CD8-positive, alpha-beta memory T cell (primary cell): ENCODE data around the gene ZCCHC8. TPM values are rescaled to one million over a fixed set of nuclear protein-coding genes. Genes with fewer than 3 reads are reported as not detected.
"Not testable (repeated sequence)": the region's sequence is repeated elsewhere in the genome, so short reads cannot be mapped to it uniquely, and the experiment has no call there.

ENCODE experiments used
- CTCF ChIA-PET: fragments of 350-600 bp; sonication (Branson Sonifier 250); formaldehyde crosslinking; loops from one replicate; lab custom pipeline; 2021; ENCODE audit warnings: antibody characterized with exemption; lab: Charles Lee
- POLR2A ChIA-PET: fragments of 350-600 bp; sonication (Branson Sonifier 250); formaldehyde crosslinking; loops from one replicate; lab custom pipeline; 2021; ENCODE audit warnings: antibody characterized with exemption; lab: Charles Lee
- DNase-seq, 5 donors: peaks; one replicate each; pipeline versions ENCODE4 v3.0.0 to v3.0.0-alpha.2; 2020 to 2022; ENCODE audit warnings: mixed read lengths in 1 of 5
- H3K27ac ChIP-seq: one replicate; pipeline ENCODE4 v1.7.0; 2013; ENCODE audit warnings: low read depth, mild to moderate bottlenecking, low read length, moderate library complexity
- H3K27me3 ChIP-seq: 2 replicates; pipeline ENCODE4 v1.7.0; 2013; ENCODE audit warnings: low read length, mild to moderate bottlenecking; ENCODE audit not compliant: insufficient read depth, poor library complexity, severe bottlenecking
- H3K36me3 ChIP-seq: 2 replicates; pipeline ENCODE4 v1.7.0; 2013; ENCODE audit warnings: mild to moderate bottlenecking, low read length, moderate library complexity; ENCODE audit not compliant: insufficient read depth
- H3K4me1 ChIP-seq: 2 replicates; pipeline ENCODE4 v1.7.0; 2013; ENCODE audit warnings: mild to moderate bottlenecking, low read length, moderate library complexity; ENCODE audit not compliant: insufficient read depth
- H3K4me3 ChIP-seq: 2 replicates; pipeline ENCODE4 v1.7.0; 2013; ENCODE audit warnings: mild to moderate bottlenecking, low read length
- H3K9me3 ChIP-seq: 2 replicates; pipeline ENCODE4 v1.7.0; 2013; ENCODE audit warnings: mild to moderate bottlenecking, low read length
- H3K27ac Mint-ChIP-seq, 8 donors: one replicate each; pipeline ENCODE4 v1.8.0; 2020 to 2021; ENCODE audit warnings: mixed read lengths in 8 of 8, mild to moderate bottlenecking in 6 of 8, inconsistent platforms in 3 of 8, moderate library complexity in 3 of 8
- H3K27me3 Mint-ChIP-seq, 2 donors: one replicate each; pipeline ENCODE4 v1.8.0; 2020 to 2021; ENCODE audit warnings: mixed read lengths in 2 of 2, mild to moderate bottlenecking in 1 of 2, moderate library complexity in 1 of 2
- H3K36me3 Mint-ChIP-seq, 3 donors: one replicate each; pipeline ENCODE4 v1.8.0; 2020 to 2021; ENCODE audit warnings: mixed read lengths in 3 of 3, inconsistent platforms in 1 of 3, mild to moderate bottlenecking in 1 of 3
- H3K4me1 Mint-ChIP-seq, 3 donors: one replicate each; pipeline ENCODE4 v1.8.0; 2020 to 2021; ENCODE audit warnings: mixed read lengths in 3 of 3, inconsistent platforms in 1 of 3, mild to moderate bottlenecking in 1 of 3
- H3K4me3 Mint-ChIP-seq, 7 donors: one replicate each; pipeline ENCODE4 v1.8.0; 2020 to 2021; ENCODE audit warnings: mixed read lengths in 7 of 7, mild to moderate bottlenecking in 6 of 7, moderate library complexity in 4 of 7, inconsistent platforms in 2 of 7
- H3K9me3 Mint-ChIP-seq, 5 donors: one replicate each; pipeline ENCODE4 v1.8.0; 2020 to 2022; ENCODE audit warnings: mixed read lengths in 5 of 5, mild to moderate bottlenecking in 3 of 5, moderate library complexity in 2 of 5, inconsistent platforms in 1 of 5
- polyA plus RNA-seq: library from polyadenylated mRNA; unstranded; fragments of 300-500 nt; fragmentation: Illumina TruSeq; gene quantifications from one replicate; pipeline ENCODE4 v1.2.3, GENCODE V29; 2021
- total RNA-seq, 2 experiments: library from RNA; stranded (reverse); gene quantifications; one replicate each; pipeline ENCODE4 v1.2.3, GENCODE V29; 2021

ZCCHC8 gene
- total and polyA plus RNA-seq, 3 experiments from 2014 or later: 12.1 to 33.7 (median 32.1) TPM

GRCh38 chr12:122495258-122495657, 5.5 kb downstream of the ZCCHC8 start:
- ChIA-PET CTCF (interaction anchor here (1.0 to 1.4 kb wide), 4 partner anchors 11 to 96 kb away, joined by 3 to 4 read pairs (median 3); no protein-coding TSS in a partner anchor), POLR2A (no interaction called here)
- H3K4me1 Mint-ChIP-seq: peaks cover 32 to 51% (median 45%) of the 10 kb centered on the region in 3 donors
- H3K27me3 Mint-ChIP-seq: no peaks in the 10 kb centered on the region
- no peaks in the 10 kb centered on the region for H3K9me3 Mint-ChIP-seq
- Histone ChIP-seq H3K27ac (no peak overlapping the region), H3K36me3 (peaks cover 22% of the 10 kb centered on the region), H3K27me3 (no peaks in the 10 kb centered on the region), H3K4me3 (no peak overlapping the region), H3K4me1 (peaks cover 11% of the 10 kb centered on the region), H3K9me3 (no peaks in the 10 kb centered on the region)
- H3K4me3 Mint-ChIP-seq: peak overlapping the region in 1 of 7 donors; percentile 37
- no peak for DNase-seq
- no peak overlapping the region for H3K27ac Mint-ChIP-seq
- H3K36me3 Mint-ChIP-seq: peaks cover 0 to 51% (median 11%) of the 10 kb centered on the region in 3 donors

DNA sequence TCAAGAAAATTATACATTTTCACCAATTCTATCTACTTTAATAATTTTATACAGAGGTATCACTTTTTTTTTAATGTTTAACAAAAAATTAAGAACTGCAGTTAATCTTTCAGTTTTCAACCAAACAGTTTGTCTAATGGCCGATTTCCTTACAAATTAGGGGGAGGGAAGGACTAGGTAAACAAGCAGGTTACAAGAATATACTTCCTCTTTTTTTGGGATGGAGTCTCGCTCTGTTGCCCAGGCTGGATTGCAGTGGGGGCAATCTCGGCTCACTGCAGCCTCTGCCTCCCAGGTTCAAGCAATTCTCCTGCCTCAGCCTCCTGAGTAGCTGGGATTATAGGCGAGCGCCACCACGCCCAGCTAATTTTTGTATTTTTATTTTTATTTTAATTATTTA, 7.5 kb downstream of the ZCCHC8 start:
- DNase-seq, CTCF ChIA-PET, H3K27ac Mint-ChIP-seq, H3K4me1 ChIP-seq, POLR2A ChIA-PET, H3K4me3 Mint-ChIP-seq, H3K27me3 ChIP-seq, H3K27ac ChIP-seq, H3K27me3 Mint-ChIP-seq, H3K9me3 Mint-ChIP-seq, H3K4me3 ChIP-seq, H3K9me3 ChIP-seq: not testable (repeated sequence)
- peaks cover 8 to 58% (median 16%) of the 10 kb centered on the region in 3 donors for H3K36me3 Mint-ChIP-seq
- H3K36me3 ChIP-seq: peaks cover 39% of the 10 kb centered on the region
- peaks cover 16 to 36% (median 31%) of the 10 kb centered on the region in 3 donors for H3K4me1 Mint-ChIP-seq

DNA sequence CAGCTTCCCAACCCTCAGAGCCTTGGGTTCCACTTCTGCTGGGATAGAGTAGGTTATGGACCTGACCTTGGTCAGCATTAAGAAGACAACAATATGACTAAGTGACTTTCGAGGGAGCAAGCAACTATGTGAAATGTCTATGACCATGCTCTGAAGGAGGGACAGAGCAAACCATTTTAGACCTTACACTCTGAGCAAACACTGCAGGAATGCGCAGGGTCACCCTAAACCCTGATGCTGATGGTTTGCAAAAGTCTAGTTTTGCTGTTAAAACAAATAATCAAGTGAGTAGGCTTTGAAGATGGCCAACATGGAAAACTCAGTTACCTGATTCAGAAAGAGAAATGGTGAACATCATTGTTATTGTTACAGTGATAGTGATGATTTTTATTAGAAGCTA, 8.7 kb downstream of the ZCCHC8 start:
- H3K9me3 ChIP-seq: no peaks in the 10 kb centered on the region
- no peak overlapping the region for H3K4me3 ChIP-seq
- no peaks in the 10 kb centered on the region for H3K4me1 ChIP-seq
- Mint-ChIP-seq H3K4me1 (peaks cover 10 to 29% (median 24%) of the 10 kb centered on the region in 3 donors), H3K27me3 (no peaks in the 10 kb centered on the region), H3K9me3 (no peaks in the 10 kb centered on the region), H3K36me3 (peaks cover 8 to 66% (median 17%) of the 10 kb centered on the region in 3 donors), H3K27ac (peak overlapping the region in 3 of 8 donors; percentile 3 to 22 (median 7)), H3K4me3 (peak overlapping the region in 1 of 7 donors; percentile 50)
- no peak for DNase-seq
- POLR2A ChIA-PET: no interaction called here
- no peaks in the 10 kb centered on the region for H3K27me3 ChIP-seq
- CTCF ChIA-PET: no interaction called here
- H3K36me3 ChIP-seq: peaks cover 44% of the 10 kb centered on the region
- H3K27ac ChIP-seq: no peak overlapping the region

- no peak overlapping the region for H3K4me3 ChIP-seq
- Mint-ChIP-seq H3K27me3 (no peaks in the 10 kb centered on the region), H3K9me3 (no peaks in the 10 kb centered on the region), H3K4me1 (peaks cover 7 to 21% (median 9%) of the 10 kb centered on the region in 3 donors), H3K4me3 (no peak overlapping the region), H3K36me3 (peaks cover 8 to 74% (median 29%) of the 10 kb centered on the region in 3 donors), H3K27ac (peak overlapping the region in 1 of 8 donors; percentile 55)
- DNase-seq: no peak
- no peaks in the 10 kb centered on the region for H3K4me1 ChIP-seq
- no peak overlapping the region for H3K27ac ChIP-seq
- peaks cover 44% of the 10 kb centered on the region for H3K36me3 ChIP-seq
- no peaks in the 10 kb centered on the region for H3K9me3 ChIP-seq
- H3K27me3 ChIP-seq: no peaks in the 10 kb centered on the region
- ChIA-PET CTCF (no interaction called here), POLR2A (no interaction called here)
These were observed 11.7 kb downstream of the ZCCHC8 start for GRCh38 chr12:122489038-122489437.

GRCh38 chr12:122487807-122488206, 12.9 kb downstream of the ZCCHC8 start:
- H3K27ac ChIP-seq, H3K9me3 Mint-ChIP-seq, H3K9me3 ChIP-seq, H3K27me3 Mint-ChIP-seq, H3K4me3 ChIP-seq, H3K27me3 ChIP-seq, H3K4me3 Mint-ChIP-seq, POLR2A ChIA-PET, H3K27ac Mint-ChIP-seq, H3K4me1 ChIP-seq, DNase-seq: not testable (repeated sequence)
- Mint-ChIP-seq H3K36me3 (peaks cover 8 to 78% (median 33%) of the 10 kb centered on the region in 3 donors), H3K4me1 (peaks cover 9 to 26% (median 11%) of the 10 kb centered on the region in 3 donors)
- CTCF ChIA-PET: interaction anchor here (1.5 kb wide), 1 partner anchor 13 kb away, joined by 4 read pairs; the partner anchor contains the start of gene ZCCHC8
- peaks cover 43% of the 10 kb centered on the region for H3K36me3 ChIP-seq

- Histone ChIP-seq H3K27ac (no peak overlapping the region), H3K9me3 (no peaks in the 10 kb centered on the region), H3K36me3 (peaks cover 40% of the 10 kb centered on the region), H3K4me1 (no peaks in the 10 kb centered on the region), H3K4me3 (no peak overlapping the region), H3K27me3 (no peaks in the 10 kb centered on the region)
- H3K36me3 Mint-ChIP-seq: peaks cover 8 to 75% (median 27%) of the 10 kb centered on the region in 3 donors
- peak overlapping the region in 1 of 7 donors; percentile 56 for H3K4me3 Mint-ChIP-seq
- H3K4me1 Mint-ChIP-seq: peaks cover 6 to 21% (median 7%) of the 10 kb centered on the region in 3 donors
- POLR2A ChIA-PET: no interaction called here
- H3K27ac Mint-ChIP-seq: peak overlapping the region in 1 of 8 donors; percentile 3
- H3K27me3 Mint-ChIP-seq: no peaks in the 10 kb centered on the region
- no peaks in the 10 kb centered on the region for H3K9me3 Mint-ChIP-seq
- CTCF ChIA-PET: interaction anchor here (1.5 kb wide), 1 partner anchor 14 kb away, joined by 4 read pairs; the partner anchor contains the start of gene ZCCHC8
- DNase-seq: no peak
These were observed 13.8 kb downstream of the ZCCHC8 start for GRCh38 chr12:122486805-122487426.

DNA sequence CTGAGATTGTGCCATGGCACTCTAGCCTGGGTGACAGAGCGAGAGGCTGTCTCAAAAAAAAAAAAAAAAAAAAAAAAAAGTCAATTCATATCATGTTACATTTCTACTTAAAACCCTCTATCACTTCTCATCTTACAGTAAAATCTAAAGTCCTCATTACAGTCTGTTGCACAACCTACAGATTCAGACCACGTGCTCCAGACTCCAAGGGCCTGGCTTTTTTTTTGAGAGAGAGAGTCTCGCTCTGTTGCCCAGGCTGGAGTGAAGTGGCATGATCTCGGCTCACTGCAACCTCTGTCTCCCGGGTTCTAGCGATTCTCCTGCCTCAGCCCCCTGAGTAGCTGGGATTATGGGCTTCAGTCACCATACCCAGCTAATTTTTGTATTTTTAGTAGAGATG, 14.4 kb downstream of the ZCCHC8 start:
- H3K36me3 ChIP-seq: peaks cover 42% of the 10 kb centered on the region
- H3K4me3 Mint-ChIP-seq, DNase-seq, H3K4me3 ChIP-seq, H3K9me3 ChIP-seq, H3K9me3 Mint-ChIP-seq, H3K27me3 ChIP-seq, H3K27me3 Mint-ChIP-seq, H3K27ac ChIP-seq, H3K4me1 ChIP-seq: not testable (repeated sequence)
- Mint-ChIP-seq H3K27ac (peak overlapping the region in 2 of 8 donors; percentile 3 to 17), H3K4me1 (peaks cover 5 to 18% (median 6%) of the 10 kb centered on the region in 3 donors), H3K36me3 (peaks cover 8 to 76% (median 26%) of the 10 kb centered on the region in 3 donors)
- CTCF ChIA-PET: interaction anchor here (1.5 kb wide), 1 partner anchor 14 kb away, joined by 4 read pairs; the partner anchor contains the start of gene ZCCHC8
- POLR2A ChIA-PET: interaction anchor here (0.7 kb wide), 1 partner anchor 13 kb away, joined by 6 read pairs; no protein-coding TSS in a partner anchor

DNA sequence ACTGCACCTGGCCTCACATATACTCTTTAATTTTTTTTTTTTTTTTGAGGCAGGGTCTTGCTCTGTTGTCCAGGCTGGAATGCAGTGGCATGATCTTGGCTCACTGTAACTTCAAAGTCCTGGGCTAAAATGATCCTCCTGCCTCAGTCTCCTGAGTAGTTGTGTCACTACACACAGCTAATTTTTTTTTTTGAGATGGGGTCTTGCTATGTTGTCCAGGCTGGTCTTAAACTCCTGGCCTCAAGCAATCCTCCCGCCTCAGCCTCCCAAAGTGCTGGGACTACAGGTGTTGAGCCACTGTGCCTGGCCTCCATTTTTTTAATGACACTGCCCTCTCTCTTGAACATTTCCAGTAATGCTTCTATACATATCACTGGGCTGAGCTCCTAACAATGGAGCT, 16.3 kb downstream of the ZCCHC8 start:
- DNase-seq, H3K9me3 Mint-ChIP-seq, H3K27me3 ChIP-seq, H3K4me3 ChIP-seq, H3K9me3 ChIP-seq, H3K4me3 Mint-ChIP-seq, H3K4me1 ChIP-seq, POLR2A ChIA-PET, H3K27me3 Mint-ChIP-seq, H3K27ac ChIP-seq: not testable (repeated sequence)
- H3K4me1 Mint-ChIP-seq: peaks cover 4 to 16% (median 5%) of the 10 kb centered on the region in 3 donors
- H3K36me3 ChIP-seq: peaks cover 43% of the 10 kb centered on the region
- H3K27ac Mint-ChIP-seq: peak overlapping the region in 3 of 8 donors; percentile 75 to 76 (median 75)
- peaks cover 16 to 77% (median 31%) of the 10 kb centered on the region in 3 donors for H3K36me3 Mint-ChIP-seq
- CTCF ChIA-PET: interaction anchor here (0.8 to 2.6 kb wide), 5 partner anchors 10 to 116 kb away, joined by 3 to 8 read pairs (median 4); partner anchors contain the start of gene ZCCHC8
